Body of pancreas (tissue), 4 donors: ENCODE results near the gene TAF5.

Source experiments
- CTCF ChIP-seq, 7 experiments: fragments of 450-650 bp in 4 of 7; fragments of 200-600 bp in 3 of 7; sonication (generic) in 3 of 7; IDR thresholded peaks; one replicate each; pipeline ENCODE4 v1.5.1; 2016 to 2019; ENCODE audit warnings: antibody characterized with exemption in 7 of 7
- POLR2A ChIP-seq, 3 donors: fragments of 450-650 bp; IDR thresholded peaks; one replicate each; pipeline ENCODE4 v1.6.1; 2016; ENCODE audit warnings: antibody characterized with exemption in 3 of 3, mild to moderate bottlenecking in 2 of 3

DNA sequence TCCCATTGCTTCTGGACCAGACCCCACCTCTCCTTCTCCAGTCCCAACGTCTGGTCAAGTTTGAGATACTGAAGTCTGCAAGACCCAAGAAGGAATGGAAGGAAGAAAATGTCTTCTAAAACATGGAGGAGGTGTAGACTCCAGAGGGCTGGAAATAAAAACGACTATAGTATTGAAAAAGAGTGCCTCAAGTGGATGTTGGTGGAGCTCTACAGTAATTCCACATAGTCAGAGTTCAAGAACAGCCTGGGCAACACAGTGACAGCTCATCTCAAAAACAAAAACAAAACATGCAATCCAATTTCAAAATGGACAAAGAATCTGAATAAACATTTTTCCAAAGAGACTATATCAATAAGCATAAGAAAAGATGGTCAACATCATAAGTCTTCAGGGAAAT, 14.5 kb upstream of the TAF5 start:
- TF ChIP-seq CTCF (IDR thresholded peaks at IDR 0.05): no peak
- no peak for TF ChIP-seq POLR2A (IDR thresholded peaks at IDR 0.05)
